Right renal cortex interstitium (tissue), 3 donors: ENCODE measurements around the gene ABCE1. TPM values are rescaled to one million over a fixed set of nuclear protein-coding genes. Genes with fewer than 3 reads are reported as not detected.

ENCODE experiments used
- DNase-seq, 3 donors: peaks; one replicate each; pipeline ENCODE4 v3.0.0-alpha.2; 2013; ENCODE audit warnings: low read depth in 3 of 3, low spot score in 2 of 3
- polyA plus RNA-seq, 3 donors: library from polyadenylated mRNA; unstranded; fragments of 120-200 nt; gene quantifications; one replicate each; pipeline ENCODE4 v1.2.1, GENCODE V29; 2013; ENCODE audit not compliant: insufficient read length in 3 of 3

Gene ABCE1
- 10 to 100 TPM; 78.5 to 86.0 (median 82.5) TPM for polyA plus RNA-seq

GRCh38 chr4:145097821-145098674, at the start of gene ABCE1, which contains the start of gene ANAPC10:
Gene ABCE1 (plus strand): TSS chr4:145098311. CDS start chr4:145104413, 6,102 bp downstream.
Gene ANAPC10 (minus strand): TSS chr4:145098196. CDS start chr4:145096099, 2,097 bp downstream.
- DNase-seq = peak; percentile 95 to 97 (median 96)

GRCh38 chr4:145048817-145049216, 49.3 kb upstream of the ABCE1 start:
- no peak for DNase-seq

- no peak for DNase-seq
Observed at GRCh38 chr4:145049241-145049640, 48.9 kb upstream of the ABCE1 start.

- no peak for DNase-seq
Observed at GRCh38 chr4:145055533-145056257, 42.4 kb upstream of the ABCE1 start.

- DNase-seq = no peak
Observed at GRCh38 chr4:145056325-145057130, 41.6 kb upstream of the ABCE1 start.

GRCh38 chr4:145058256-145058655, 39.9 kb upstream of the ABCE1 start:
- DNase-seq = no peak

GRCh38 chr4:145061318-145061920, 36.7 kb upstream of the ABCE1 start:
- DNase-seq = peak in 2 of 3 donors; percentile 14 to 18

- no peak for DNase-seq
Observed at GRCh38 chr4:145066063-145066501, 32.0 kb upstream of the ABCE1 start.

GRCh38 chr4:145069361-145069760, 28.8 kb upstream of the ABCE1 start:
- no peak for DNase-seq

- no peak for DNase-seq
Observed at GRCh38 chr4:145071560-145071959, 26.6 kb upstream of the ABCE1 start.

- no peak for DNase-seq
Observed at GRCh38 chr4:145075742-145076468, 22.2 kb upstream of the ABCE1 start.

- DNase-seq = no peak
Observed at GRCh38 chr4:145076469-145076855, 21.6 kb upstream of the ABCE1 start.

- DNase-seq = no peak
Observed at GRCh38 chr4:145081756-145082155, 16.4 kb upstream of the ABCE1 start.

- no peak for DNase-seq
Observed at GRCh38 chr4:145083891-145084605, 14.1 kb upstream of the ABCE1 start.

- no peak for DNase-seq
Observed at GRCh38 chr4:145090380-145090779, 7.7 kb upstream of the ABCE1 start.

GRCh38 chr4:145093638-145094037, 4.5 kb upstream of the ABCE1 start:
- no peak for DNase-seq

GRCh38 chr4:145097331-145097820, 735 bp upstream of the ABCE1 start:
- DNase-seq = peak in 1 of 3 donors; percentile 40

GRCh38 chr4:145098675-145099037, 545 bp downstream of the ABCE1 start:
- peak; percentile 15 to 38 (median 27) for DNase-seq

GRCh38 chr4:145099653-145100052, 1.5 kb downstream of the ABCE1 start:
- DNase-seq = no peak
